Measurements from ENCODE around the gene PRM1. TPM values are rescaled to one million over a fixed set of nuclear protein-coding genes. Genes with fewer than 3 reads are reported as not detected.

The PRM1 gene
- total RNA-seq, 1 donor from 2014 or later = not detected

GRCh38 chr16:11252482-11252931 lies 28.6 kb downstream of the PRM1 start:
- DNase-seq = no peak

GRCh38 chr16:11251525-11252481 lies 29.3 kb downstream of the PRM1 start:
- no peak for DNase-seq

GRCh38 chr16:11250786-11251524 lies 30.2 kb downstream of the PRM1 start:
- no peak for DNase-seq

- no peak for DNase-seq
Observed at GRCh38 chr16:11250091-11250785, 30.9 kb downstream of the PRM1 start.

- DNase-seq = no peak
Observed at GRCh38 chr16:11249233-11250061, 31.7 kb downstream of the PRM1 start.

GRCh38 chr16:11248133-11248532 lies 33.0 kb downstream of the PRM1 start:
- DNase-seq = no peak

- no peak for DNase-seq
Observed at GRCh38 chr16:11245988-11246387, 35.1 kb downstream of the PRM1 start.

- DNase-seq = no peak
Observed at GRCh38 chr16:11245222-11245737, 35.9 kb downstream of the PRM1 start.

GRCh38 chr16:11242658-11243057 lies 38.5 kb downstream of the PRM1 start:
- no peak for DNase-seq

GRCh38 chr16:11241480-11242204 lies 39.5 kb downstream of the PRM1 start:
- DNase-seq = no peak

GRCh38 chr16:11240636-11241473 lies 40.3 kb downstream of the PRM1 start:
- no peak for DNase-seq

- no peak for DNase-seq
Observed at GRCh38 chr16:11239644-11240632, 41.2 kb downstream of the PRM1 start.

- DNase-seq = no peak
Observed at GRCh38 chr16:11238272-11239202, 42.6 kb downstream of the PRM1 start.

- no peak for DNase-seq
Observed at GRCh38 chr16:11236461-11237254, 44.5 kb downstream of the PRM1 start.

GRCh38 chr16:11235703-11235991 lies 45.5 kb downstream of the PRM1 start:
- no peak for DNase-seq

- DNase-seq = no peak
Observed at GRCh38 chr16:11234884-11235702, 46.0 kb downstream of the PRM1 start.
